Retinal pigment epithelial cell (primary cell): Measurements from ENCODE around the gene SOX18.
A peak's percentile ranks its signal among the peaks of the same experiment; 100 is the strongest.

Experiments used
- DNase-seq: peaks from one replicate; pipeline ENCODE4 v3.0.0-alpha.2; 2010; ENCODE audit warnings: low read depth
- H3K4me3 ChIP-seq: 2 replicates; pipeline ENCODE4 v1.5.1; 2011; ENCODE audit warnings: mild to moderate bottlenecking, low read length, control low read depth, moderate library complexity
- TF ChIP-seq, protein P1 (sequence below): conservative IDR thresholded peaks from 2 replicates; pipeline ENCODE4 v1.5.1; 2011; ENCODE audit warnings: low read depth, low read length, control low read depth, inconsistent platforms

The SOX18 gene

DNA sequence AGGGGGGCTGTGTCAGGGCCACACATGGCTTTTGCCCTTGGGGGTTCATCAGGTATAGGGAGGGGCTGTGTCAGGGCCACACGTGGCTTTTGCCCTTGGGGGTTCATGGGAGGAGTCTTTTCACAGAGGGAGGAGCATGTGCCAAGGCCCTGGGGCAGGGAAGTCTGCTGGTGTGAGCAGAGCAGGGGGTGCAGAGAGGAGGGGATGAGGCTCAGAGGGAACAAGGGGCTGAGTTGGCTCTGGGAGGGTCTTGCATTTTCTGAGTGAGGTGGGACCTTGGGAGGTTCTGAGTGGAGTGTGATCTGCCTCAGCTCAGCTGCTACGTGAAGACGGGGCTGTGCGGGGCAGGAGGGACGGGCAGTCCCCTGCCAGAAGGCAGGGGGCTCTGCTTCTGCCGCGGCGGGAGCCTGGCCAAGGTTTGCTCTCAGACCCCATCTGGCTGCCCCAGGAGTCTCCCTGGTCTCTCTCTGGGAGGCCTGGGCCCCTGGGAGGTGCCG is 6.0 kb upstream of the SOX18 start:
- TF ChIP-seq, protein P1, sequence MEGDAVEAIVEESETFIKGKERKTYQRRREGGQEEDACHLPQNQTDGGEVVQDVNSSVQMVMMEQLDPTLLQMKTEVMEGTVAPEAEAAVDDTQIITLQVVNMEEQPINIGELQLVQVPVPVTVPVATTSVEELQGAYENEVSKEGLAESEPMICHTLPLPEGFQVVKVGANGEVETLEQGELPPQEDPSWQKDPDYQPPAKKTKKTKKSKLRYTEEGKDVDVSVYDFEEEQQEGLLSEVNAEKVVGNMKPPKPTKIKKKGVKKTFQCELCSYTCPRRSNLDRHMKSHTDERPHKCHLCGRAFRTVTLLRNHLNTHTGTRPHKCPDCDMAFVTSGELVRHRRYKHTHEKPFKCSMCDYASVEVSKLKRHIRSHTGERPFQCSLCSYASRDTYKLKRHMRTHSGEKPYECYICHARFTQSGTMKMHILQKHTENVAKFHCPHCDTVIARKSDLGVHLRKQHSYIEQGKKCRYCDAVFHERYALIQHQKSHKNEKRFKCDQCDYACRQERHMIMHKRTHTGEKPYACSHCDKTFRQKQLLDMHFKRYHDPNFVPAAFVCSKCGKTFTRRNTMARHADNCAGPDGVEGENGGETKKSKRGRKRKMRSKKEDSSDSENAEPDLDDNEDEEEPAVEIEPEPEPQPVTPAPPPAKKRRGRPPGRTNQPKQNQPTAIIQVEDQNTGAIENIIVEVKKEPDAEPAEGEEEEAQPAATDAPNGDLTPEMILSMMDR, result no peak
- H3K4me3 ChIP-seq, result no peak overlapping the region
- DNase-seq, result no peak

- H3K4me3 ChIP-seq, result no peak overlapping the region
- TF ChIP-seq, protein P1, result peak; percentile 42
- DNase-seq, result no peak
Observed at GRCh38 chr20:64053841-64054661, 4.6 kb upstream of the SOX18 start.

GRCh38 chr20:64052987-64053840 is 3.8 kb upstream of the SOX18 start:
- no peak overlapping the region for H3K4me3 ChIP-seq
- TF ChIP-seq, protein P1, result no peak
- no peak for DNase-seq

- TF ChIP-seq, protein P1, result no peak
- no peak for DNase-seq
- no peak overlapping the region for H3K4me3 ChIP-seq
Observed at GRCh38 chr20:64052326-64052722, 2.9 kb upstream of the SOX18 start.

DNA sequence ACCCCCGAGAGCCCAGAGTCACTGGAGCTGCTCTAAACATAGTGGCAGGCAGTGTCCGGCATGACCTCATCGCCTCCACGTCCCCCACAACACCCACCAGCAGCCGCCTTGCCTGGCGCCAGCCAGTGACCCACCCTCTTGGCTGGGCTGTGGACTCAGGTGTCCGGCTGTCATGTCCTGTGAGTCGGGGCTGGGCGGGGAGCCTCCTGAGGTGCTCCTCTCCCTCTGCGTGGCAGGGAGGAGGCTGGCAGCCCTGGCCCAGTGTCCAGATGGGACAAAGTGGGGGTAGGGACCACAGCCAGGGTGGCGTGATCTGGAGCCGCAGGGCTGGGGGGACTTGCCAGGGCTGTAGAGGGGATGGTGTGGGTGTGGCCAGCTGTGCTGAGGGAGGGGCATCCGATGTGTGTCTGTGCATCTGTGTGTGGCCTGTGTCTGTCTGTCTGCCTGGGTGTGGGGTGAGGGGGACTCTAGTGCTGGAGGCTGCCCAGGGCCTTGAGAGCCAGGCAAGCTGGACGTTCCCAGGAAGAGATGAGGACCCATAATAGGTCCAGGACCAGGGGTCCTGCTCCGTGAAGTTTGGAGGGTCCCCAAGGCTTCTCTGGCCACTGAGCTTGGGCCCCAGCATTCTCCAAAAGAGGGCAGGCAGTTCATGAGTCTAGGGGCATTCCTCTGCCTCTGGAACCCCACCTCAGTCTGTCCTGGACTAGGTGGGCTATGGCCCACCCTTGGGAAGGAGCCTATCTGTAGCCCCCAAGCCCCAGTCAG is 2.3 kb upstream of the SOX18 start:
- TF ChIP-seq, protein P1, result no peak
- H3K4me3 ChIP-seq, result no peak overlapping the region
- no peak for DNase-seq

GRCh38 chr20:64051033-64051452 is 1.6 kb upstream of the SOX18 start:
- DNase-seq, result no peak
- TF ChIP-seq, protein P1, result no peak
- no peak overlapping the region for H3K4me3 ChIP-seq
